H9 (cell line): ENCODE data around the gene TTC39A. TPM values are rescaled to one million over a fixed set of nuclear protein-coding genes. Genes with fewer than 3 reads are reported as not detected.

Experiments
- DNase-seq: peaks from one replicate; pipeline ENCODE4 v3.0.0-alpha.2; 2017
- H2AFZ ChIP-seq: one replicate; pipeline ENCODE4 v1.6.1; 2013; ENCODE audit warnings: mild to moderate bottlenecking, low read length, control low read depth, moderate library complexity
- H2AK5ac ChIP-seq: 2 replicates; pipeline ENCODE4 v1.6.1; 2013; ENCODE audit warnings: low read length, control low read depth, mixed read lengths; ENCODE audit not compliant: insufficient read length
- H2BK120ac ChIP-seq: one replicate; pipeline ENCODE4 v1.6.1; 2013; ENCODE audit warnings: low read depth, mild to moderate bottlenecking, low read length, control low read depth, inconsistent platforms; ENCODE audit not compliant: poor library complexity, severe bottlenecking
- H2BK12ac ChIP-seq: 2 replicates; pipeline ENCODE4 v1.6.1; 2013; ENCODE audit warnings: low read length, control low read depth, mixed read lengths, low read depth; ENCODE audit not compliant: insufficient read length
- H2BK15ac ChIP-seq: 2 replicates; pipeline ENCODE4 v1.6.1; 2013; ENCODE audit warnings: low read depth, low read length, control low read depth
- H2BK20ac ChIP-seq: one replicate; pipeline ENCODE4 v1.6.1; 2013; ENCODE audit warnings: low read depth, mild to moderate bottlenecking, low read length, control low read depth, inconsistent platforms; ENCODE audit not compliant: poor library complexity, severe bottlenecking
- H2BK5ac ChIP-seq: 2 replicates; pipeline ENCODE4 v1.6.1; 2013; ENCODE audit warnings: low read length, control low read depth, mixed read lengths; ENCODE audit not compliant: insufficient read length
- H3K14ac ChIP-seq: 2 replicates; pipeline ENCODE4 v1.6.1; 2013; ENCODE audit warnings: low read length, control low read depth; ENCODE audit not compliant: insufficient read depth
- H3K18ac ChIP-seq: 2 replicates; pipeline ENCODE4 v1.6.1; 2013; ENCODE audit warnings: low read depth, mild to moderate bottlenecking, mixed read lengths, low read length, control low read depth; ENCODE audit not compliant: insufficient read length
- H3K23ac ChIP-seq: 2 replicates; pipeline ENCODE4 v1.6.1; 2013; ENCODE audit warnings: low read length, control low read depth, mixed read lengths, low read depth; ENCODE audit not compliant: insufficient read length
- H3K23me2 ChIP-seq: 2 replicates; pipeline ENCODE4 v1.6.1; 2013; ENCODE audit warnings: low read depth, mild to moderate bottlenecking, mixed read lengths, low read length, control low read depth; ENCODE audit not compliant: insufficient read length, poor library complexity, severe bottlenecking
- H3K27ac ChIP-seq: 2 replicates; pipeline ENCODE4 v1.5.1; 2013; ENCODE audit warnings: low read length, control low read depth, mixed read lengths, low read depth; ENCODE audit not compliant: insufficient read length
- H3K27me3 ChIP-seq: 2 replicates; pipeline ENCODE4 v1.6.1; 2013; ENCODE audit warnings: low read length, control low read depth, inconsistent platforms; ENCODE audit not compliant: insufficient read depth
- H3K4ac ChIP-seq: 2 replicates; pipeline ENCODE4 v1.6.1; 2013; ENCODE audit warnings: low read depth, mild to moderate bottlenecking, control low read depth, inconsistent platforms, low read length, moderate library complexity
- H3K4me1 ChIP-seq: 2 replicates; pipeline ENCODE4 v1.6.1; 2013; ENCODE audit warnings: low read length, control low read depth, inconsistent platforms; ENCODE audit not compliant: insufficient read depth
- H3K4me2 ChIP-seq: 2 replicates; pipeline ENCODE4 v1.6.1; 2013; ENCODE audit warnings: low read length, control low read depth, mixed read lengths; ENCODE audit not compliant: insufficient read length, insufficient read depth
- H3K56ac ChIP-seq: 2 replicates; pipeline ENCODE4 v1.6.1; 2013; ENCODE audit warnings: low read depth, mild to moderate bottlenecking, mixed read lengths, low read length, control low read depth; ENCODE audit not compliant: insufficient read length
- H3K79me1 ChIP-seq: 2 replicates; pipeline ENCODE4 v1.6.1; 2013; ENCODE audit warnings: low read depth, mild to moderate bottlenecking, moderate library complexity, low read length, control low read depth, inconsistent platforms; ENCODE audit not compliant: insufficient read depth, poor library complexity, severe bottlenecking
- H3K79me2 ChIP-seq: 2 replicates; pipeline ENCODE4 v1.6.1; 2013; ENCODE audit warnings: low read length, control low read depth, inconsistent platforms; ENCODE audit not compliant: insufficient read depth
- H3K9ac ChIP-seq: 2 replicates; pipeline ENCODE4 v1.6.1; 2013; ENCODE audit warnings: low read length, control low read depth, mixed read lengths; ENCODE audit not compliant: insufficient read length; ENCODE audit errors: extremely low read depth
- H3K9me3 ChIP-seq: one replicate; pipeline ENCODE4 v1.6.1; 2013; ENCODE audit warnings: low read depth, low read length, inconsistent platforms; ENCODE audit not compliant: control insufficient read depth
- H3T11ph ChIP-seq: one replicate; pipeline ENCODE4 v1.6.1; 2013; ENCODE audit warnings: mild to moderate bottlenecking, low read length, control low read depth, inconsistent platforms
- H4K20me1 ChIP-seq: one replicate; pipeline ENCODE4 v1.6.1; 2013; ENCODE audit not compliant: control insufficient read depth, insufficient read length, insufficient read depth
- H4K5ac ChIP-seq: 2 replicates; pipeline ENCODE4 v1.6.1; 2013; ENCODE audit warnings: low read depth, mild to moderate bottlenecking, mixed read lengths, low read length, control low read depth; ENCODE audit not compliant: insufficient read length
- H4K8ac ChIP-seq: replicated peaks from 2 replicates; pipeline ENCODE4 v1.6.1; 2013; ENCODE audit warnings: low read length, control low read depth, mixed read lengths, low read depth; ENCODE audit not compliant: insufficient read length
- H4K91ac ChIP-seq: 2 replicates; pipeline ENCODE4 v1.6.1; 2013; ENCODE audit warnings: low read depth, mild to moderate bottlenecking, moderate library complexity, mixed read lengths, low read length, control low read depth; ENCODE audit not compliant: insufficient read length
- H3K27ac Mint-ChIP-seq, 3 experiments: 2 replicates in 2 of 3; 3 replicates in 1 of 3; pipeline ENCODE4 v1.8.0; 2020 to 2021; ENCODE audit warnings: mixed read lengths in 3 of 3, mild to moderate bottlenecking in 1 of 3, moderate library complexity in 1 of 3
- H3K27me3 Mint-ChIP-seq: 2 replicates; pipeline ENCODE4 v1.8.0; 2021; ENCODE audit warnings: low read depth, mild to moderate bottlenecking, moderate library complexity, mixed read lengths
- H3K36me3 Mint-ChIP-seq, 3 experiments: 2 replicates in 2 of 3; 3 replicates in 1 of 3; pipeline ENCODE4 v1.8.0; 2020 to 2021; ENCODE audit warnings: low read depth in 3 of 3, mixed read lengths in 3 of 3; ENCODE audit not compliant: insufficient read depth in 1 of 3
- H3K4me1 Mint-ChIP-seq, 2 experiments: 2 replicates each; pipeline ENCODE4 v1.8.0; 2020; ENCODE audit warnings: mixed read lengths in 2 of 2
- H3K4me3 Mint-ChIP-seq, 2 experiments: 2 replicates in 1 of 2; 3 replicates in 1 of 2; pipeline ENCODE4 v1.8.0; 2020 to 2021; ENCODE audit warnings: mild to moderate bottlenecking in 2 of 2, mixed read lengths in 2 of 2, moderate library complexity in 1 of 2
- H3K9me3 Mint-ChIP-seq, 2 experiments: 2 replicates in 1 of 2; 3 replicates in 1 of 2; pipeline ENCODE4 v1.8.0; 2020; ENCODE audit warnings: mild to moderate bottlenecking in 2 of 2, mixed read lengths in 2 of 2, moderate library complexity in 1 of 2
- total RNA-seq: library from RNA; stranded (reverse); gene quantifications from 2 replicates; pipeline ENCODE4 v1.2.1, GENCODE V29; 2021
- TF ChIP-seq, protein P1 (sequence below): fragments of 200-600 bp; sonication (generic); conservative IDR thresholded peaks from 3 replicates; pipeline ENCODE4 v1.8.0; 2021; ENCODE audit warnings: antibody characterized with exemption, mild to moderate bottlenecking

The TTC39A gene
- total RNA-seq, 1 experiment from 2014 or later: 7.7 TPM

- no peak overlapping the region for H3K18ac ChIP-seq
- H3K14ac ChIP-seq: no peak overlapping the region
- H2BK12ac ChIP-seq: no peak overlapping the region
- no peak overlapping the region for H4K8ac ChIP-seq
- H2BK5ac ChIP-seq: no peak overlapping the region
- H2AK5ac ChIP-seq: no peak overlapping the region
- H3K79me2 ChIP-seq: no peaks in the 10 kb centered on the region
- no peak for DNase-seq
- H3K23me2 ChIP-seq: no peaks in the 10 kb centered on the region
- H3T11ph ChIP-seq: no peak overlapping the region
- H3K79me1 ChIP-seq: no peaks in the 10 kb centered on the region
- no peak overlapping the region for H2BK20ac ChIP-seq
- no peak overlapping the region for H3K4me2 ChIP-seq
- Mint-ChIP-seq H3K36me3 (peaks cover 16 to 30% (median 20%) of the 10 kb centered on the region in 3 experiments), H3K4me3 (no peak overlapping the region), H3K27me3 (no peaks in the 10 kb centered on the region), H3K27ac (no peak overlapping the region), H3K4me1 (no peaks in the 10 kb centered on the region), H3K9me3 (no peaks in the 10 kb centered on the region)
- no peaks in the 10 kb centered on the region for H3K27me3 ChIP-seq
- no peak overlapping the region for H2BK15ac ChIP-seq
- no peaks in the 10 kb centered on the region for H3K4me1 ChIP-seq
- H3K27ac ChIP-seq: no peak overlapping the region
- H3K4ac ChIP-seq: no peak overlapping the region
- no peak overlapping the region for H4K5ac ChIP-seq
- no peaks in the 10 kb centered on the region for H3K9me3 ChIP-seq
- no peak overlapping the region for H2BK120ac ChIP-seq
- no peak overlapping the region for H3K9ac ChIP-seq
- no peak overlapping the region for H2AFZ ChIP-seq
- H3K23ac ChIP-seq: no peak overlapping the region
- H4K91ac ChIP-seq: no peak overlapping the region
- TF ChIP-seq, protein P1, sequence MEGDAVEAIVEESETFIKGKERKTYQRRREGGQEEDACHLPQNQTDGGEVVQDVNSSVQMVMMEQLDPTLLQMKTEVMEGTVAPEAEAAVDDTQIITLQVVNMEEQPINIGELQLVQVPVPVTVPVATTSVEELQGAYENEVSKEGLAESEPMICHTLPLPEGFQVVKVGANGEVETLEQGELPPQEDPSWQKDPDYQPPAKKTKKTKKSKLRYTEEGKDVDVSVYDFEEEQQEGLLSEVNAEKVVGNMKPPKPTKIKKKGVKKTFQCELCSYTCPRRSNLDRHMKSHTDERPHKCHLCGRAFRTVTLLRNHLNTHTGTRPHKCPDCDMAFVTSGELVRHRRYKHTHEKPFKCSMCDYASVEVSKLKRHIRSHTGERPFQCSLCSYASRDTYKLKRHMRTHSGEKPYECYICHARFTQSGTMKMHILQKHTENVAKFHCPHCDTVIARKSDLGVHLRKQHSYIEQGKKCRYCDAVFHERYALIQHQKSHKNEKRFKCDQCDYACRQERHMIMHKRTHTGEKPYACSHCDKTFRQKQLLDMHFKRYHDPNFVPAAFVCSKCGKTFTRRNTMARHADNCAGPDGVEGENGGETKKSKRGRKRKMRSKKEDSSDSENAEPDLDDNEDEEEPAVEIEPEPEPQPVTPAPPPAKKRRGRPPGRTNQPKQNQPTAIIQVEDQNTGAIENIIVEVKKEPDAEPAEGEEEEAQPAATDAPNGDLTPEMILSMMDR: no peak
- H3K56ac ChIP-seq: no peak overlapping the region
- no peaks in the 10 kb centered on the region for H4K20me1 ChIP-seq
These were observed 42.2 kb upstream of the TTC39A start for GRCh38 chr1:51372561-51372960.
